ENCODE data around the gene DCBLD2. TPM values are rescaled to one million over a fixed set of nuclear protein-coding genes. Genes with fewer than 3 reads are reported as not detected.
"Not testable (repeated sequence)": the region's sequence is repeated elsewhere in the genome, so short reads cannot be mapped to it uniquely, and the experiment has no call there.

The DCBLD2 gene
- total RNA-seq, 2 donors from 2014 or later: 1.1 to 3.9 TPM

DNA sequence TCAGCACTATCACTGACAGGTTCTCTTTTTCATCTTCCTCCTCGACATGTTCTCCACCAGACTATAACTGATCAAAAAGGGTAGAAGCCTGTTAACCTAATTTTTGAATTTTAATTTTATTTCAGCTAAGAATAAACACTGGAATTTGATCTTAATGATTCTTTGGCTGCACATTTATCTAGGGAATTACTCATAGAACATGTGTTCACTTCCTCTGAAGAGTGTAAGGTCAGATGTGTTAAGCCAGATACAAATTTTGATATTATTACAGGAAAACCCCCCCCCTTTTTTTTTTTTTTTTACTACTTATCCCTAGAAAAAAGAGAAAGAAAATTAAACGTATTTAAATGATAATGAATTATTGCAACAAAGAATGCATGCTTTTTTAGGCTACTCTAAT, 15.0 kb downstream of the DCBLD2 start:
- Mint-ChIP-seq H3K36me3 (ENCODE audit: insufficient read depth in 2 of 2) (no peaks in the 10 kb centered on the region), H3K27ac (no peak overlapping the region), H3K4me3 (no peak overlapping the region)

DNA sequence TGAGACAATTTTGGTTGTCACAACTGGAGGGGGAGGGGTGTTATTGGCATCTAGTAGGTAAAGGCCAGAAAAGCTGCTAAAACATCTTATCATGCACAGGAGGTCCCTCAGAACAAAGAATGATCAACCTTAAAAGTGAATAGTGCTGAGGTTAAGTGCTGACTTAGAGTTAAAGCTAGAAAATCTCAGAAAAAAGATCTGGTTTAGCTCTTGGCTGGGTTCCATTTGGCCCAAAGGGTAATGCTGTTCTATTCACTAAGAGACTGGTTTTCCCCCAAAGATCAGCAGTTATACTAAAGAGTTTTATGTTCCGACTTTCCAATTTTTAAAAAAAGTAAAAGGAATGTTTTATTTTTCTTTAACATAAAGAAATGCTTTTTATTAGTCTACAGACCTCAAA, 15.6 kb downstream of the DCBLD2 start:
- no peaks in the 10 kb centered on the region for H3K36me3 Mint-ChIP-seq (ENCODE audit: insufficient read depth in 2 of 2)
- H3K4me1 Mint-ChIP-seq (ENCODE audit: low read depth): no peaks in the 10 kb centered on the region
- ATAC-seq (replicated peaks in 1 of 2) (no peak), DNase-seq (no peak)
- H3K4me3 Mint-ChIP-seq: no peak overlapping the region
- H3K9me3 Mint-ChIP-seq: peaks cover 0 to 3% of the 10 kb centered on the region in 2 donors
- no peak overlapping the region for H3K27ac Mint-ChIP-seq
- no peaks in the 10 kb centered on the region for H3K27me3 Mint-ChIP-seq (ENCODE audit: low read depth)

More for the DNA sequence above, 15.0 kb downstream of the DCBLD2 start:
- ATAC-seq (replicated peaks in 1 of 2) (no peak), DNase-seq (no peak)
- Mint-ChIP-seq H3K9me3 (peaks cover 0 to 3% of the 10 kb centered on the region in 2 donors), H3K4me1 (ENCODE audit: low read depth) (no peaks in the 10 kb centered on the region), H3K27me3 (ENCODE audit: low read depth) (no peaks in the 10 kb centered on the region)

DNA sequence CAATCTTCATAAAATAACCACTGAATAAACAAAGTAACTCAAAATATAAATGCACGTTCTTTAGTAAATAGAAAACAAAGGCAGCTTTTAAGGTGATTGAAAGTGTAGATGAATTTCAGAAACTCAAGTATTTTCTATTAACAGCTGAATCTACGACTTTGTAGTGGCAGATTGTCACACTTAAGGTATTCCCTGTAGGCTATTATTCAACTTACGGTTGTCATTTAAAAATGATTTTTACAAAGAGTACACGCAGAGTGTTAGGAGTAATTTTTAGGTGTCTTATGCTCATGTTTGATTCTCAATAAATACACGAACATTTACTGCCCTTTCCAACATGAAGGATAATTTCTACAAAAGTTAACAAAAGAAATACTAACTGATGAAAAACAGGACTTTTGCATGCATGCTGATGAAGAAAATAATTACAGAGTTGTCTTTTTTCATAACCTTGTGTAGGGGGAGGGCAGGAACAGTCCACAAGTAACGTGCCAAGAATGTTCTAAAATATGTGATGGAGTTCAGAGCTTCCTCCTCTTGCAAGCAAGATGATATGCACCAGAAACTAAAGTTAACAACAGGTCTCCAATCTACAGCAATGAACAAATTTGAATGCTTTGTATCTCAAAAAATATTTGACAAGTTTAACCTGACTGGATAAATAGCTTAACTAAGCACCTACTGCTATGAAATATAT, 16.7 kb downstream of the DCBLD2 start:
- Mint-ChIP-seq H3K4me3 (no peak overlapping the region), H3K36me3 (ENCODE audit: insufficient read depth in 2 of 2) (no peaks in the 10 kb centered on the region), H3K27ac (no peak overlapping the region), H3K9me3 (peaks cover 0 to 3% of the 10 kb centered on the region in 2 donors), H3K27me3 (ENCODE audit: low read depth) (no peaks in the 10 kb centered on the region), H3K4me1 (ENCODE audit: low read depth) (no peaks in the 10 kb centered on the region)
- ATAC-seq (replicated peaks in 1 of 2) (no peak), DNase-seq (no peak)

DNA sequence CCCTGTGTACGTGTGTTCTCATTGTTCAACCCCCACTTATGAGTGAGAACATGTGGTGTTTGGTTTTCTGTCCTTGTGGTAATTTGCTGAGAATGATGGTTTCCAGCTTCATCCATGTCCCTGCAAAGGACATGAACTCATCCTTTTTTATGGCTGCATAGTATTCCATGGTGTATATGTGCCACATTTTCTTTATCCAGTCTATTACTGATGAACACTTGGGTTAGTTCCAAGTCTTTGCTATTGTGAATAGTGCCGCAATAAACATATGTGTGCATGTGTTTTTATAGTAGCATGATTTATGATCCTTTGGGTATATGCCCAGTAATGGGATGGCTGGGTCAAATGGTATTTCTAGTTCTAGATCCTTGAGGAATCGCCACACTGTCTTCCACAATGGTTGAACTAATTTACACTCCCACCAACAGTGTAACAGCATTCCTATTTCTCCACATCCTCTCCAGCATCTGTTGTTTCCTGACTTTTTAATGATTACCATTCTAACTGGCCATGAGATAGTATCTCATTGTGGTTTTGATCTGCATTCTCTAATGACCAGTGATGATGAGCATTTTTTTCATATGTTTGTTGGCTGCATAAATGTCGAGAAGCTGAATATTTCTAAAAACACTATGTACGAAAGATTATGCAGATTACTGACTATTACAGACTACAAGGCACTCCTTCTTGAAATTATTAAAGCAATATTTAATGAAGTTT, 18.7 kb downstream of the DCBLD2 start:
- H3K9me3 Mint-ChIP-seq; H3K4me3 Mint-ChIP-seq; ATAC-seq (replicated peaks in 1 of 2); H3K27ac Mint-ChIP-seq; H3K27me3 Mint-ChIP-seq (ENCODE audit: low read depth); H3K36me3 Mint-ChIP-seq (ENCODE audit: insufficient read depth in 2 of 2); H3K4me1 Mint-ChIP-seq (ENCODE audit: low read depth); DNase-seq: not testable (repeated sequence)

DNA sequence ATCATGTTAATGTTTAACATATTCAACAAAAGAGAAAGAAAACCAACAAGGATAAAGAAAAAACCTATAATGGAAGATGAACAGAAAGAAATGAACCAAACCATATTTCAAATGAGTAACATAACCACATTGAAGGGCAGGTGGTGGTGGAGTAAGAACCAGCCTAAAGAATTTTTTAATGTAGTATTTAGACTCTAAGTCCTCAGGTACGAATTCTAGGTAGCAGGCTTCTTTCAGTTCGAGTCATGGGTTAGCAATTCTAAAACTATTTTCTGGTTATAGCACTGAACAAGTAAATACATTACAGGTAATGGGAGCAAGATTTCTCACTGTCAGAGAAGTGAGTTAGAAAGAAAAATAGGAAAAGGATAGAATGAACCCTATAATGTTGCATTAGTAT, 24.4 kb downstream of the DCBLD2 start:
- no peaks in the 10 kb centered on the region for H3K27me3 Mint-ChIP-seq (ENCODE audit: low read depth)
- no peak overlapping the region for H3K27ac Mint-ChIP-seq
- peaks cover 11% of the 10 kb centered on the region for H3K4me1 Mint-ChIP-seq (ENCODE audit: low read depth)
- DNase-seq: peak in 1 of 2 donors; percentile 2
- H3K36me3 Mint-ChIP-seq (ENCODE audit: insufficient read depth in 2 of 2): no peaks in the 10 kb centered on the region
- peak; percentile 73 to 93 for ATAC-seq (replicated peaks in 1 of 2)
- H3K4me3 Mint-ChIP-seq: no peak overlapping the region
- H3K9me3 Mint-ChIP-seq: no peaks in the 10 kb centered on the region

DNA sequence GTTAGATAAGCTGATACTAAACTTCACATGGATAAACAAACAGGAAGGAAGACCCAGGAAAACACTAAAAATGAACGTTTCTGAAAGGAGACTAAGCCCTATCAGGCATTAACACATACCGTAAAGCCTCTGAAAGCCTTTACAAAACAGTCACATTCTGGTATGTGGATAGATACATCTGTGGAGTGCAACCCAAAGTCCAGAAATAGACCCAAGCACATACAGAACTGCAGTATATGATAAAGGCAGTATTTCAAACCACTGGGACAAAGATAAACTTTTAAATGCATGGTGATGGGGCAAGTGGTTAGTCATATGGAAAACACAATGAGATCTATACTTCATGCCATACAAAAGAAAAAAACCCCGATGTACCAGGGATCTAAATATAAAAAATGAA, 26.0 kb downstream of the DCBLD2 start:
- H3K27ac Mint-ChIP-seq: no peak overlapping the region
- peaks cover 11% of the 10 kb centered on the region for H3K4me1 Mint-ChIP-seq (ENCODE audit: low read depth)
- H3K9me3 Mint-ChIP-seq: peaks cover 0 to 2% of the 10 kb centered on the region in 2 donors
- no peak for ATAC-seq (replicated peaks in 1 of 2)
- H3K4me3 Mint-ChIP-seq: no peak overlapping the region
- no peaks in the 10 kb centered on the region for H3K36me3 Mint-ChIP-seq (ENCODE audit: insufficient read depth in 2 of 2)
- no peak for DNase-seq
- no peaks in the 10 kb centered on the region for H3K27me3 Mint-ChIP-seq (ENCODE audit: low read depth)

DNA sequence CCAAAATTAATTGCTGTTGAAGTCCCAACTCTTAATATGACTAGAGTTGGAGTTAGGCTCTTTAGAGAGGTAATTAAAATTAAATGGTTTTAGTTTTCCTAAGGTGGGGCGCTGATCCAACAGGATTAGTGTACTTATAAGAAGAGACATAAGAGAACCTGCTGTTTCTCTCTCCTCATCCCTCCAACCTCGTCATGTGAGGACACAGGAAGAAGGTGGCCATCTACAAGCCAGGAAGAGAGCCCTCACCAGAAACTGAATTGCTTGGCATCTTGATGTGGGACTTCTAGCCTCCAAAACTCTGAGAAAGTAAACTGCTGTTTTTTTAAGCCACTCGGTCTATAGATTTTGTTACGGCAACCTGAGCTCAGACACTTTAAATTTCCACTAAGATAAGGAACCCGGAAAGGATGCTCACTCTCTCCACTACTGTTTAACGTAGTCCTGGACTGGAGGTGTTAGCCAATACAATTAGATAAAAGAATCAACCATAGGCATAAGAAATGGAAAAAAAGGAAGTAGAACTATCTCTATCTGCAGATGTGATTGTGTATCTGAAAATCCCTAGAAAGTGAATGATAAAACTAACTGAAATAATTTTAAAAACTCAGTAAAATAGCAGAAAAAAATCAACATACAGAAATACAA, 26.8 kb downstream of the DCBLD2 start:
- Mint-ChIP-seq H3K9me3 (peaks cover 0 to 4% of the 10 kb centered on the region in 2 donors), H3K4me3 (no peak overlapping the region), H3K27ac (no peak overlapping the region), H3K27me3 (ENCODE audit: low read depth) (no peaks in the 10 kb centered on the region), H3K36me3 (ENCODE audit: insufficient read depth in 2 of 2) (peaks cover 0 to 2% of the 10 kb centered on the region in 2 donors), H3K4me1 (ENCODE audit: low read depth) (peaks cover 11% of the 10 kb centered on the region)
- DNase-seq: no peak
- ATAC-seq (replicated peaks in 1 of 2): no peak

DNA sequence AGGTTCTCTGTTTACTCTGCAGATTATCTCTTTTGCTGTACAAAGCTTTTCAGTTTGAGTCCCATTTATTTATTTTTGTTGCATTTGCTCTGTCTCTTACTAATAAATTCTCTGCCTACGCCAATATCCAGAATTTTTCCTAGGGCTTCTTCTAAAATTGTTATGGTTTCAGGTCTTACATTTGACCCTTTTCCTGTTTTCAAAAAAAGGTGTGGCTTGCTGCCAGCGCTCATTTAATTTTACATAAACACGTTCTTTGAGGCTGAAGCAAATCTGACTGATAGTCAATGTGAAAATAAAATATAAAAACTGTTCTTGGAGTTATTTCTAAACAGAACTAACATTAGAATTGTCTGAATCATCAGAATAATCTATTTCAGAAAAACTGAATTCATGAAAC, 32.1 kb downstream of the DCBLD2 start:
- DNase-seq (no peak), ATAC-seq (replicated peaks in 1 of 2) (no peak)
- Mint-ChIP-seq H3K36me3 (ENCODE audit: insufficient read depth in 2 of 2) (peaks cover 0 to 2% of the 10 kb centered on the region in 2 donors), H3K4me1 (ENCODE audit: low read depth) (no peaks in the 10 kb centered on the region), H3K27ac (no peak overlapping the region), H3K27me3 (ENCODE audit: low read depth) (no peaks in the 10 kb centered on the region), H3K4me3 (no peak overlapping the region), H3K9me3 (peaks cover 0 to 8% of the 10 kb centered on the region in 2 donors)

DNA sequence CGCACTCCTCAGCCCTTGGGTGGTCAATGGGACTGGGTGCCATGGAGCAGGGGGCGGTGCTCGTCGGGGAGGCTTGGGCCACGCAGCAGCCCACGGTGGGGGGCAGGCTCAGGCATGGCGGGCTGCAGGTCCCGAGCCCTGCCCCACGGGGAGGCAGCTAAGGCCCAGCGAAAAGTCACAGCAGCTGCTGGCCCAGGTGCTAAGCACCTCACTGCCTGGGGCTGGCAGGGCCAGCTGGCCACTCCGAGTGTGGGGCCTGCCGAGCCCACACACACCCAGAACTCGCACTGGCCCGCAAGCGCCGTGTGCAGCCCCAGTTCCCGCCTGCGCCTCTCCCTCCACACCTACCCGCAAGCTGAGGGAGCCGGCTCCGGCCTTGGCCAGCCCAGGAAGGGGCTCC, 43.5 kb downstream of the DCBLD2 start:
- H3K27ac Mint-ChIP-seq; H3K4me1 Mint-ChIP-seq (ENCODE audit: low read depth); ATAC-seq (replicated peaks in 1 of 2); H3K27me3 Mint-ChIP-seq (ENCODE audit: low read depth); H3K4me3 Mint-ChIP-seq; DNase-seq: not testable (repeated sequence)
- Mint-ChIP-seq H3K9me3 (peaks cover 0 to 11% of the 10 kb centered on the region in 2 donors), H3K36me3 (ENCODE audit: insufficient read depth in 2 of 2) (peaks cover 1 to 13% of the 10 kb centered on the region in 2 donors)

DNA sequence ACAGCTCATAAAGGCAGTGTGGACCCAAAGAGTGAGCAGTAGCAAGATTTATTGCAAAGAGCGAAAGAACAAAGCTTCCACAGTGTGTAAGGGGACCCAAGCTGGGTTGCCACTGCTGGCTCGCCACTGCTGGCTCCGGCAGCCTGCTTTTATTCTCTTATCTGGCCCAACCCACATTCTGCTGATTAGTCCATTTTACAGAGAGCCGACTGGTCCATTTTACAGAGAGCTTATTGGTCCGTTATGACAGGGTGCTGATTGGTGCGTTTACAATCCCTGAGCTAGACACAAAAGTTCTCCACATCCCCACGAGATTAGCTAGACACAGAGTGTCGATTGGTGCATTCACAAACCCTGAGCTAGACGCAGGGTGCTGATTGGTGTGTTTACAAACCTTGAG, 44.2 kb downstream of the DCBLD2 start:
- not testable (repeated sequence) for DNase-seq; H3K27me3 Mint-ChIP-seq (ENCODE audit: low read depth); ATAC-seq (replicated peaks in 1 of 2); H3K4me3 Mint-ChIP-seq; H3K27ac Mint-ChIP-seq; H3K9me3 Mint-ChIP-seq; H3K4me1 Mint-ChIP-seq (ENCODE audit: low read depth)
- H3K36me3 Mint-ChIP-seq (ENCODE audit: insufficient read depth in 2 of 2): peaks cover 1 to 13% of the 10 kb centered on the region in 2 donors

DNA sequence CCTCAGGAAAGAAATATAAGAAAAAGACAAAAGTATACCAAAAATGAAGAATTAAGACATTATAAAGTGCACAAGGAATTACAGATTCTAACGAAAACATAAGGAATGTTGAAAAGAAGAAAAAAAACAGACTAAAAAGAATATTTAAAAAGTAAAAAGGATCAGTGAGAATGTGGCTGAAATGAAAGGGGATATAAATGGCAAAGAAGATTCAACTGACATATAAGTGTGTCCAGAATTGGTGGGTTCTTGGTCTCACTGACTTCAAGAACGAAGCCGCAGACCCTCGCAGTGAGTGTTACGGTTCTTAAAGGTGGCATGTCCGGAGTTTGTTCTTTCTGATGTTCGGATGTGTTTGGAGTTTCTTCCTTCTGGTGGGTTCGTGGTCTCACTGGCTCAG, 44.8 kb downstream of the DCBLD2 start:
- H3K4me3 Mint-ChIP-seq: no peak overlapping the region
- H3K4me1 Mint-ChIP-seq (ENCODE audit: low read depth): no peaks in the 10 kb centered on the region
- H3K9me3 Mint-ChIP-seq: peaks cover 0 to 6% of the 10 kb centered on the region in 2 donors
- no peaks in the 10 kb centered on the region for H3K27me3 Mint-ChIP-seq (ENCODE audit: low read depth)
- H3K36me3 Mint-ChIP-seq (ENCODE audit: insufficient read depth in 2 of 2): peaks cover 1 to 11% of the 10 kb centered on the region in 2 donors
- H3K27ac Mint-ChIP-seq: no peak overlapping the region
- ATAC-seq (replicated peaks in 1 of 2) (no peak), DNase-seq (no peak)

DNA sequence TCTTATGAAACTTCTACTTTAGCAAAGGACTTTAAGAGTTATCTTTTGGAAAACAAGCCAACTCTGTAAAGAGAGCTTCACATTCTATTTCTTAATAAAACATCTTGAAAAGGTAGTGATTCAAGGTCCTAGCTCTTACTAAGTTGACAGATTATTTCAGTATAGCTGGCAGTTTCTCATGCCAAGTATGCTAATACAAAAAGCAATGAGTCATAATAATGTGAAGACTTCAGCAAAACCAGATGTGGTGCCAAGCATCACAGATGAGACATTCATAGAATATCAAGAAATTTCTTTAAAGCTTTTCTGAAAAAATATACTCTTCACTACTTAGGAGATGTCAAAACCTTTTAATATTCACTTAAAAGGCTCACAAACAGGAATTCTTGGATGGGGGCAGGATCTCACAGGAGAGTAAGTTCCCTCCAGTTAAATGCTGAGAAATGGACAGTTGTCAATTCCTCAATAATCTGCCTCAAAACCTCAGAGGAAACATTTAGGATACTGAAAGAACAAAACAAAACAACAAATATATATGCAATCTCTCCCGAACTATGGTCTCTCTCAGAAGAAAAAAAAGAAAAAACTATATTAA, 45.6 kb downstream of the DCBLD2 start:
- ATAC-seq (replicated peaks in 1 of 2): no peak

DNA sequence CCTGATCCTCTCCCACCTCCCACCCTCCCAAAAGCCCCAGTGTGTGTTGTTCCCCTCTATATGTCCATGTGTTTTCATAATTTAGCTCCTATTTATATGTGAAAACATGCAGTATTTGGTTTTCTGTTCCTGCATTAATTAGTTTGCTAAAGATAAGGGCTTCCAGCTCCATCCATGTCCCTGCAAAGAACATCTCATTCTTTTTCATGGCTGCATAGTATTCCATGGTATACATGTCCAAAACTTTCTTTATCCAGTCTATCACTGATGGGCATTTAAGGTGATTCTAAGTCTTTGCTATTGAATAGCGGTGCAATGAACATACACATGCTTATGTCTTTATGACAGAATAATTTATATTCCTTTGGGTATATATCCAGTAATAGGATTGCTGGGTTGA, 53.4 kb downstream of the DCBLD2 start:
- H3K36me3 Mint-ChIP-seq (ENCODE audit: insufficient read depth in 2 of 2): peaks cover 0 to 2% of the 10 kb centered on the region in 2 donors
- H3K4me3 Mint-ChIP-seq: no peak overlapping the region
- no peak overlapping the region for H3K27ac Mint-ChIP-seq
- no peak for DNase-seq
- H3K9me3 Mint-ChIP-seq: no peaks in the 10 kb centered on the region
- no peaks in the 10 kb centered on the region for H3K4me1 Mint-ChIP-seq (ENCODE audit: low read depth)
- ATAC-seq (replicated peaks in 1 of 2): no peak
- H3K27me3 Mint-ChIP-seq (ENCODE audit: low read depth): no peaks in the 10 kb centered on the region

More for the DNA sequence above, 45.6 kb downstream of the DCBLD2 start:
- Mint-ChIP-seq H3K4me1 (ENCODE audit: low read depth) (no peaks in the 10 kb centered on the region), H3K27me3 (ENCODE audit: low read depth) (no peaks in the 10 kb centered on the region), H3K4me3 (no peak overlapping the region), H3K9me3 (no peaks in the 10 kb centered on the region), H3K27ac (no peak overlapping the region), H3K36me3 (ENCODE audit: insufficient read depth in 2 of 2) (peaks cover 1 to 5% of the 10 kb centered on the region in 2 donors)
- DNase-seq: no peak

Measured in activated T-cell treated with anti-CD3 and anti-CD28 coated beads, Interleukin-2, amount 50 U/mL, for 72 hours (primary cell).